NCI-H146 (cell line): Measurements from ENCODE around the gene DES.
A peak's percentile ranks its signal among the peaks of the same experiment; 100 is the strongest.
"Not testable (repeated sequence)": the region's sequence is repeated elsewhere in the genome, so short reads cannot be mapped to it uniquely, and the experiment has no call there.

Source experiments
- DNase-seq: peaks from one replicate; lab custom pipeline; 2025; lab: John Stamatoyannopoulos, UW

Gene DES

DNA sequence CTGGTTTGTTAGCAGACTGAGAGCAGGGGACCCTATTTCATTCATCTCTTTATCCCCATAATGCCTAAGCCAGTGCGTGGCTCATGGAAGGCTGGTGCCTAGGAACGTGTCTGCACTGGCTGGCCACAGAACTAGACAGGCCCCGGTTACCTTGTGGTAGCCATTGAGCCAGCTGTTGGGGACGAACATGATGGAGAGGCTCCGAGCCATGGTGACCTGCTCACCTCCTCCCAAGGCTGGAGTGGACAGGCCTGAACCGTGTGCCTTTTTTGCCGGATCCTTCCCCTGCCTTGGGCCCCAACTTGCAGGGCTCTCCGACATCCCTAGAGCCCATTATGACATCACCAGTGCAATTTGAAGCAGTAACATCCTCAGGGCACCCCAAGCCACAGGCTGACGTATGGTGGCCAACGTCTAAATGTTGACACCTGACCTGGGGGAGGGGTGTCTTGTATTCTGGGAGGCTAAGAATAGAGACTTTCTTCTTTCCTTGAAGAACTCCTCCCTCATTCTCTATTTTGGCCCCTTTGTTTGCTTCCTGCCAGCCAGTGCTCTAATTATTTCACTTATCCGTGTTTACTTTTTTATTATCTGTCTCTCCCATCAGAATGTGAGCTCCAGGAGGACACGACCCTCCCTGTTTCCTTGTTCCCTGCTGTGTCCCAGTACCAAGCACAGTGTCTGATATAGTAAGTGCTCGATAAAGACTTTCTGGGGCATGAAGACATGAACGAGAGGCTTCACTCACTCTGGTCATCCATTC lies 18.3 kb upstream of the DES start:
- peak; percentile 67 for DNase-seq

DNA sequence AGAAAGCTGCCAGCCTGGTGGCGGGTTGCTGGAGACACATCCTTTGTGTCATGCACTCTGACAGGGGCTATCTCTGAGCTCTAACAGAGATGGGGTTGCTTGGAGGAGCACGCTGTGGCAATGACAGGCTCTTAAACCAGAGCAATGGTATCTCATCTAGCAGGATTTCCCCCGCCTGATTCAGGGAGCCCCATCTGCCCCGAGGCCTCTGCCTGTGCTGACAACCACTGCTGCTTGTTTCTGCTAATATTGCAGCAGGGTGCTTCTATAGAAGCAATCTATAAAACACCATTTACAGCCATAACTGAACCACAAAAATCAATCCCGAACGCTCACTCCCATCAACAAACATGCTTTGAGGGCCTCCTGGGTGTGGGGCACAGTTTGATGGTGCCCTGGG lies 17.6 kb upstream of the DES start:
- no peak for DNase-seq

DNA sequence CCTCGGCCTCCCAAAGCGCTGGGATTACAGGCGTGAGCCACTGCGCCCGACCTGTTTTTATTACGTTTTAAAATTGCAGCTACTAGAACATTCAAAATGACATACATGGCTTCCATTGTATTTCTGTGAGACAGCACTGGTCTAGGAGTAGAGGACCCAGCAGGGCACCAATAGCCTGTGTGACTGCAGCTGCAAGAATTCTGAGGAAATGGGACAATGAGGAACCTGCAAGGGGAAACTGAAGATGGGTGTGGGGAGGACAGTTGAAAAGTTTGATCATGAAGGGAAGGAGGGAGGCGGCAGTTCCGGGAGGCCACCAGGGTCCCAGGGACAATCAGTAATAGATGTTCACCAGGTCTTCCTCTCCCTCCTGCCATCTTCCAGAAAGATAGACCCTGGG lies 16.6 kb upstream of the DES start:
- no peak for DNase-seq

DNA sequence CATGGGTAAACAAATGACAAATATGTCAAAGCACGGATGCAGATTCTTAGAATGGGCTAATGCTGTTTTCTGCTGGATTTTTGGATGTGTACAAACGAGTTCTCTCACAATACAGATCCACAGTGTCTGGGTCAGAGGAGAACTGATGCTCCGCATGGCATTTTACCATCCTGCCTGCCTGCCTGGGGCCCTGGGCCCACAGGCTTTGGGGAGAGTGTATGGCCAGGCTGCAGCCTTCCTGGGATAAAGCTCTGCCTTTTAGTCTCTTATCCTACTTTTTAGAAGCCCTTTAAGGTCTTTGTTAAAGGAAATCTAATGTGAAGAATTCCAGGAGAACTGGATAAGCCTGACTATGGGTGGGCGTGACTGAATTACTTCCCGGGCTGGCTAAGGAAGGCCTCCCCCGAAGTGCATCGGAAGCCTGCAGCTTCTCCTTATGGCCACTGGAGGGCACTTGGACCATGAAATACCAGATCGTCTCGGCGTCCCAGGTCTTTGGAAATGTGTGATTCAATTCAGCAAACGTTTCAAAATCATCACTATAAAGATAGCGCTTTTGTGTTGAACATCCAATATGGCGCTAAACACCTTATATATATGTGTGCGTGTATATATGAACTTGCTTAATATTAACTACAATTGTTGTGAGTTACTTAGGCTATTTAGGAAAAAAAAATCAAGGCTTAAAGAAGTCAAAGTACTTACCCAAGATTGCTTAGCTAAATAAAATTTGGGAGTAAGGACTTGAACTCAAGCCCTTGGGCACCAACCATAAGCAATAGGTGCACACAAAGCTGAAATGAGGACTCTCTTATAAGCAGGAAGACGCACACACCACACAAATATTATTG lies 15.3 kb upstream of the DES start:
- peak; percentile 72 for DNase-seq

DNA sequence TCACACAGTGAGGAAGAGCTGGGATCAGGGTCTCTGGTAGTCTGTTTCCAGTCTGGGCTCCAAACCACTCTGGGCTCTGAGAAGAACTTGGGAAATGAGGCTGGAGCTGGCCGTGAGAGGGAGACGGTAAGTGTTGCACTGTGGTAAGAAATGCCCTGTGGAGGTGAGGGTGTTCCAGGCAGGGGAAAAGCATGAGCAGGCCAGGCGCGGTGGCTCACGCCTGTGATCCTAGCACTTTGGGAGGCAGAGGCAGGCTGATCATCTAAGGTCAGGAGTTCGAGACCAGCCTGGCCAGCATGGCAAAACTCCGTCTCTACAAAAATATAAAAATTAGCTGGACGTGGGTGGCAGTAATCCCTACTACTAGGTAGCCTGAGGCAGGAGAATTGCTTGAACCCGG lies 14.3 kb upstream of the DES start:
- DNase-seq = no peak

DNA sequence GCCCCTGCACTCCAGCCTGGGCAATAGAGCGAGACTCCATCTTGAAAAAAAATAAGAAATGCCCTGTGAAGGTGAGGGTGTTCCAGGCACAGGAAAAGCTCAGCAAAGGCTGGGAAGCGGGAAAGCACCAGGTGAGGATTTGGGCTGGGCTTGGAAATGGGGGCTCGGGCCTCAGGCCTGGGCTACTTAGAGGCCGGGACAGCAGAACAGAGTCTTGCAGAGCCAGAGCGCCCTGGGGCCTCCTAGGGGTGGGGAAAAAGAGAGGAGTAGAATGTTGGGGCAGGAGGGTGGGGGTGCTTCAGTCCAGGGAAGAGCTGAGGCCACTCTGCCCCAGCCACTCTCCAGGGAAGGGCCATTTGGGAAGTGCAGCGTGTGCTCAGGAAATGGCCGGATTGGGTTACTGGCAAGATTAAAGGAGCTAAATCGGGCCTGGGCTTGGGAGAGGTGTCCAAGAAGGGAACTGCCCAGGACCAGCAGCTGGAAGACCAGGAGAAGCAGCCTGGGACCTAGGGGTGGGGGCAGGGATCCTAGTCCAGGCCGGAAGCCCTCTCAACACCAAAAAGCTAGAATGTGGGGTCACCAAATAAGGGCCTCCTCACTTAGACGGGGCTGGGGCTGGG lies 13.8 kb upstream of the DES start:
- no peak for DNase-seq

DNA sequence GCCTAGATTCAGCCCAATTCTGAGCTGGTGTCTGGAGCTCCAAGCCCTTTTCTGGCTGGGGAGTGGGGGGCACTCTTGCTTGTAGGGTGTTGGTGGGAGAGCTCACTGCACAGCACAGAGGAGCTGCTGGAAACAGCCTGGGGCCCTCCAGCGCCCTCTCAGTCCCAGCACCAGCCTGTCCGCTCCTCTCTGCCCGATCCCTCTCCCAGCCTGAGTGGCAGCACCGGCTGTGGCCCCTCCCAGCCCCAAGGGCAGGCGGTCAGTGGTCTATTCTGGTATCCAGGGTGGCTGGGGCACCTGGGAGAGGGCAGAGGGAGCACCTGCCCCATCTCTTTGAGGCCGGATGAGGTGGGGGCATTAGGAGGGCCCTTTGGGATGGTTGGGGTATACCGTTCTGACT lies 13.2 kb upstream of the DES start:
- DNase-seq = no peak

DNA sequence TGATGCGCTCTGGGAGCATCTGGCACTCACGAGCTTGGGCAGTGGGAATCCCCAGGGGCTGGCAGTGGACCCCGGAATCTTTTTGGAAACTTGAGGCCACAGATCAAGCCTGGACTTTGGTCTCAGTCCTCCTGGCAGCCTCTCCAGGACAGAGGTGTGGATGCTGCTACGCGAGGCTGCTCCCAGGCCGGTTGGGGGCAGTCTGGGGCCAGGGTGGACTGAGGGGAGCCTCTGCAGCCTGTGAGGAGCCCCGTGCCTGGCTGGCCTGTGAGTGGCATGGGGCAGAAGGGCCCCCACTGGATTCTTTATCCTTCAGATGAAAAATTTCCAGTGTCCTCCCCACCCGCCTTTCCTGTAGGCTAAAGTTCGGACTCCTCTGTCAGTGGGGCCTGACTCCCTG lies 12.7 kb upstream of the DES start:
- DNase-seq = no peak

DNA sequence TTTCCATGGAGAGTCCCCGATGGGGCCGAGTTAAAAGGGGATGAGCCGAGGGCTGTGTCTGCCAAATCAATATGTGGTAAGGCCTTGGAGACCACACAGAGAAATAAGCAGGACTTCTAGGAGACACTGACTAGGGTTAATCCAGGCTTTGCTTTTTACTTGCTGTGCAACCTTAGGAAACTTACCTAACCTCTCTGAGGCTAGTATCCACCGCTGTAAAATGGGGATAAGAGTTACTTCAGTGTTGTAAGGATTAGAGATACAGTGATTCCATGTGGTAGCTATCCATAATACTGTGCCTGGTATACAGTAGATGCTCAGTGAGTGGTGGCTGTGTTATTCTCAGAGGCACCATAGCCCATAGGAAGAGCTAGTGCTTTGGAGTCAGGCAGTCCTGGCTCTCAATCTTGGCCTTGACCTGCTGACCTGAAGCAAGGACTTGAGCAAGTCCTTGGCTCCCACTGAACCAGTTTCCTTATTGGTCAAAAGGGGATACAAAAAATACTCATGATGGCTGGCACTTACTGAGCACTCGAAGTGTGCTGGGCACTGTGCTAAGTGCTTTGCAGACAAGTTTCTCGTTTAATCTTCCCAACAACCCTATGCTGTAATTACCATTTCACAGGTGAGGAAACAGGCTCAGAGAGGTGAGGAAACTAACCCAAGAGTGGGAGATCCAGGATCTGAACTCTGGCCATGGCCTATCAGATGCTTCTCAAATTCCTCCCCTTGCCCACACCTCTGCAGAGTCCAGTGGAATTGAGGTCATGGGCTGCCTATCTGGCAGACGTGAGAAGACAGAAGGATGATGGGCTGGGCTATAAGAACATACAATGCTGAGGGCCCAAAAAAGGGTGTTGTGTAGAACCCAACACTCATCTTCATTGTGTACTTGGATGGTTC lies 12.0 kb upstream of the DES start:
- no peak for DNase-seq

DNA sequence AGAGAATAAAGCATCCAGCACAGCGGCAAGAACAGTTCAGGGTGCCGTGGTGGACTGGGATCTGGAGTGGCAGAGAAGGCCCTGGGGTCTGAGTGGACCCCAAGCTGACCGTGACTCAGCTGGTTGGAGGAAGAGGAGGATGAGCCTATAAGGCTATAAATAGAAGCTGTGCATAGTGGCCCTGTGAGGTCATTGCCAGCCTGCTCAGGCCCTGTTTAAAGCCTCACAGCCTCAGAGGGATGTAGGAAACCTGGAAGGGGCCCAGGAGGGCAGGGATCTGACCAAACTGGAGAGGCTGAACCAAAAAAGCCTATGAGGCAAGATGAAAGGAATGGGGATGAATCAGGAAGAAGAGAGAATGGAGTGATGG lies 11.3 kb upstream of the DES start:
- DNase-seq = no peak

DNA sequence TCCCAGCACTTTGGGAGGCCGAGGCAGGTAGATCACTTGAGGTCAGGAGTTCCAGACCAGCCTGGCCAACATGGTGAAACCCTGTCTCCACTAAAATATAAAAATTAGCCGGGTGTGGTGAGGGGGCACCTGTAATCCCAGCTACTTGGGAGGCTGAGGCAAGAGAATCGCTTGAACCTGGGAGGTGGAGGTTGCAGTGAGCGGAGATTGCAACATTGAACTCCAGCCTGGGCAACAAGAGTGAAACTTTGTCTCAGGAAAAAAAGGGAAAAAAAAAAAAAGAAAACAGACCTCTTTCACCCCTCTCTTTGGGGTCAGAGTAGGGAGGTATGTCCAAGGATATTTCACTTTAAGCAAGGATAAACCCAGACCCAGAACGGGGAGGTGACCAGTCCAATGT lies 10.8 kb upstream of the DES start:
- DNase-seq = not testable (repeated sequence)

DNA sequence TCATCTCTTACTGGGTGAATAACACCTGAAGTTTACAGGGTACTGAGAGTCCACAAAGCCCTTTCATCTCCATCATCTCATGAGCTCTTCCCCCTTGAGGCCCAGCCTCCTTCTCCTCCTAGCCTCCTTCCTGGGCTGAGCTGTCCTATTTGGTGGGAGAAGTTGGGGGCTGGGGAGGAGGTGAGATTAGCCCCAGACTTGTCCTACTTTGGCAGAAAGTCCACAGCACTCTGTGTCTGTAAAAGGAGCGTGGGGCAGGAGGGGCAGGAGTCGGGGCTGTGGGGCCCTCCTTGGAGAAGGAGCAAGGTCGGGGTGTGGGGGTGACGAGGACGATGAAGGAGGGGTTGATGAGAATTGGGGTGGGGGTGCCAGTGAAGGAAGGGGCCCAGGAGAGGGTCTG lies 10.0 kb upstream of the DES start:
- DNase-seq = no peak

DNA sequence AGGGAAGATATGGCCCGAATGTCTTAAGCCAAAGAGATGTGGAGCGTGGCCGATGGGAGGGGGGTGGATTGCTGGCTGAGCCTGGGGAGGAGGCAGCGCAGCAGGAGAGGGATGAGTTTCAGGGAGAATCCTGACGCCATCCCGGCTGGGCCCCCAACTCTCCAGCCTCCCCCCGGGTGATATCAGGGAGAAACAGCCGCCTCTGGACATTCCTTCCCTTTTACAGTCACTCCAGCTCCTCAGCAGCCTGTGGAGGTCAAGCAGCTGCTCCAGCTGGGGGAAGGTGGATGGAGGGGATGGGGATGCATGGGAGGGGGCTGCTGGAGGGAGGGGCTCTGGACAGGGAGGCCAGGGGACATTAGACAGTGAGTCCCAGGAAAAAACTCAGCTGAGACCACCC lies 9.5 kb upstream of the DES start:
- DNase-seq = no peak

DNA sequence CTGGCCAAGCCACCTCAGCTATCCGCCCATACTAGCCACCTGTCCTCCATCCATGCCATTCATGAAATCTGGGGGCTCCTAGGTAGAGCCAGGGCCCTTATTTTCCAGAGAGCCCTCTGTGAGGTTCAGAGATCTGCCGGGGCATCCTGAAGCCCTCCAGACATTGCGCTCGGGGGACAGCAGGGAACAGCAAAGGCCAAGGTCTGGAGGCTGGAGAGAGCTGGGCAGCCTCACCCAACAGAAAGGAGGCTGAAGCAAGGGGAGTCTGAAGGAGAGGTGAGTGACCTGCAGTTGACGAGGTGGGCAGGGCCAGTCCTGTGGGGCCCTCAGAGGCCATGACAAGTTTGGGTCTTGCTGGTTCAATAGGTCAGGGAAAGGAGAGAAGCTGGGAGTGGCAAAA lies 8.6 kb upstream of the DES start:
- DNase-seq = no peak

DNA sequence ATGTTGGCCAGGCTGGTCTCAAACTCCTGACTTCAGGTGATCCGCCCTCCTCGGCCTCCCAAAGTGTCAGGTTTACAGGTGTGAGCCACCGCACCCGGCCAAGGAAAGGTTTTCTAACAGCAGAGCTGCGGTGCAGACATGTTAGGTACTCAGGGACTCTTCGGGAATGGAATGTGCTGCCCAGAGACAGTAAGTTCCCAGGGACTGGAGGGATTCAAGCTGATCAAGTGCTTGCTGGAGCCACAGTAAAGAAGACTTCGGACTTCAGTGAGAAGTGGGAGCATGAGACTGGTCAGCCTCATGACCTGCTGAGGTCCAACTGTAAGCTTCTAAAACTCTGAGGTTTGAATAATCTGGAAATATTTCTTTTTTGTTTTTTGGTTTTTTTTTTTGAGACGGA lies 7.8 kb upstream of the DES start:
- DNase-seq = no peak

DNA sequence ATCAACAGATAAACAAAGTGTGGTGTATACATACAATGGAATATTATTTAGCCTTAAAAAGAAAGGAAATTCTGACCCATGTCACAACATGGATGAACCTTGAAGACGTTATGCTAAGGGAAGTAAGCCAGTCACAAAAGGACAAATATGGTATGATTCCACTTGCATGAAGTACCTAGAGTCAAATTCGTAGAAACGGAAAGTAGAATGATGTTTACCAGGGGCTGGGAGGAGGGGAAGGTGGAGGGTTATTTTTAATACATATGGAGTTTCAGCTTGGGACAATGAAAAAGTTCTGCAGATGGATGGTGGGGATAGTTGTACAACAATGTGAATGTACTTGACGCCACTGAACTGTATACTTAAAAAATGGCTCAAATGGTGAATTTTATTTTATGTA lies 3.3 kb upstream of the DES start:
- no peak for DNase-seq

DNA sequence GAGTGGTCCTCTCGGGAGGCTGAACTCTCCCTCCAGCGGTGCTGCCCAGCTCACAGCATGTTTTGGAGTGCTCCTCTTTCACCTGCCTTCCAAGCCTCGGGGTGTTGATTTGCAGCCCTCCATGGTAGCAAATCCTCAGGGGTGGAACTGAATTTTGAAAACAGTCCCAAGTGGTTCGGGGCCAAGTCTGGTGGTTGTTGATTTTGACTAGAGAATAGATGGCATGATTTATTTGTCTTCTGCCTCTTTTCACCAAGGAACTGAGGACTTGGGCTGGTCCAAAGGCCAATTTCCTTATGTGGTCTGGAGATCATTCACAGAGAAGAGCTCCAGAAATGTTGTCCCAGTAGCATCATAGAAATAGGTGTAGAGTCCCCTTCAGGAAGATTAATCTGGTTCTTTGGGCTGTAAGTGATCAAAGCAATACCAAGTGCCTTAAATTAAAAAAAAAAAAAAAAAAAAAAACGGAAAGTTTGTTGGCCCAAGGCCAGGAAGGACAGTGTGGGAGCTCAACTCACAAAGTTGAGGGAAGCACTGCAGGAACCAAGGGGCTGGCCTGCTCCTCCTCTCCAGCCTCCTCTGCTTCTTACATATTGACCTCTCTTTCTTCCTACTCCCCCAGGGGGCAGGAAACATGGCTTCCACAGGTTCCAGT lies 2.5 kb upstream of the DES start:
- DNase-seq = no peak

DNA sequence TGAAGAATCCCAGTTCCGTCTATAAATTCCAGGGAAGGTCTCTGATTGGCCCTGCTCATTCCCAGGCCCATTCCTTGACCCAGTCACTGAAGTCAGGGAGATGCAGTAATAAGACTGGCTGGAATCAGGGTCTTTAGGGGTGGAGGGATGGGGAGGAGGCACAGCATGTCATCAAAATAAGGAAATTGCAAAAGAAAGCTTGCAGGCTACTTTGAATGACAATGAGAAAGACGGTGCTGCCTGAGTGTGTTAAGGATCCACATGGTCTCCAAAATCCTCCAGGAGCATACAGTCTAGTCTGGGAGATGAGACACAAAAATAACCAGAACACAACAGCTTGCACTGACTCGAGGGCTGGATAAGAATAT lies 2.0 kb upstream of the DES start:
- no peak for DNase-seq

DNA sequence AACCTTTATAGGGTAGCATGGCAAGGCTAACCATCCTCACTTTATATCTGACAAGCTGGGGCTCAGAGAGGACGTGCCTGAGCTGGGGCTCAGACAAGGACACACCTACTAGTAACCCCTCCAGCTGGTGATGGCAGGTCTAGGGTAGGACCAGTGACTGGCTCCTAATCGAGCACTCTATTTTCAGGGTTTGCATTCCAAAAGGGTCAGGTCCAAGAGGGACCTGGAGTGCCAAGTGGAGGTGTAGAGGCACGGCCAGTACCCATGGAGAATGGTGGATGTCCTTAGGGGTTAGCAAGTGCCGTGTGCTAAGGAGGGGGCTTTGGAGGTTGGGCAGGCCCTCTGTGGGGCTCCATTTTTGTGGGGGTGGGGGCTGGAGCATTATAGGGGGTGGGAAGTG lies 1.2 kb upstream of the DES start:
- DNase-seq = no peak

DNA sequence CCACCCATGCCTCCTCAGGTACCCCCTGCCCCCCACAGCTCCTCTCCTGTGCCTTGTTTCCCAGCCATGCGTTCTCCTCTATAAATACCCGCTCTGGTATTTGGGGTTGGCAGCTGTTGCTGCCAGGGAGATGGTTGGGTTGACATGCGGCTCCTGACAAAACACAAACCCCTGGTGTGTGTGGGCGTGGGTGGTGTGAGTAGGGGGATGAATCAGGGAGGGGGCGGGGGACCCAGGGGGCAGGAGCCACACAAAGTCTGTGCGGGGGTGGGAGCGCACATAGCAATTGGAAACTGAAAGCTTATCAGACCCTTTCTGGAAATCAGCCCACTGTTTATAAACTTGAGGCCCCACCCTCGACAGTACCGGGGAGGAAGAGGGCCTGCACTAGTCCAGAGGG lies 803 bp upstream of the DES start:
- no peak for DNase-seq

DNA sequence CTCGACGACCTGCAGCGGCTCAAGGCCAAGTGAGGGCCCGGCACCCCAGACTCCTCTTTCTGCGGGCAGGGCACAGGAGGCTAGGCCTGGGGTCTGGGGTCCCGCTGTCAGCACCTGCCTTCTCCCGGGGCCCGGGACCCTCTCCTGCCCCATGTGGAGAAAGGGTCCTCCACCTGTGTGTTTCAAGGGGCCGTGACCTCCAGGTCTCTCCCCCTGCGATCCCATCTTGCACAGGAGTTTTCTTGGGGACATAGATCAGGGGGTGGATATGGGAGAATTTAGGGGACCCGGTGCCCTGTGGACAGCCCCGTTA lies 791 bp downstream of the DES start:
- no peak for DNase-seq
